Tibial artery (tissue), 4 donors: ENCODE measurements around the gene SLC39A10.

Experiments
- DNase-seq, 2 donors: peaks; one replicate each; pipeline ENCODE4 v3.0.0-alpha.2; 2019
- H3K27ac ChIP-seq, 2 donors: fragments of 200-600 bp; sonication (generic) in 1 of 2; 1 replicate in 1 of 2; 2 replicates in 1 of 2; pipeline ENCODE4 v1.5.1; 2018 to 2019; ENCODE audit warnings: mild to moderate bottlenecking in 1 of 2
- H3K27me3 ChIP-seq, 2 donors: fragments of 200-600 bp; sonication (generic) in 1 of 2; one replicate each; pipeline versions ENCODE4 v1.5.1 to v1.6.0; 2016 to 2019
- H3K36me3 ChIP-seq, 3 donors: fragments of 200-600 bp; sonication (generic) in 2 of 3; one replicate each; pipeline ENCODE4 v1.5.1; 2016 to 2019; ENCODE audit warnings: mild to moderate bottlenecking in 2 of 3
- H3K4me1 ChIP-seq, 4 donors: fragments of 200-600 bp; sonication (generic) in 2 of 4; 1 replicate in 3 of 4; 2 replicates in 1 of 4; pipeline ENCODE4 v1.5.1; 2016 to 2019
- H3K4me3 ChIP-seq, 2 donors: fragments of 200-600 bp; sonication (generic) in 1 of 2; 1 replicate in 1 of 2; 2 replicates in 1 of 2; pipeline ENCODE4 v1.5.1; 2018 to 2019; ENCODE audit warnings: mild to moderate bottlenecking in 2 of 2
- H3K9me3 ChIP-seq, 3 donors: fragments of 200-600 bp; sonication (generic) in 1 of 3; one replicate each; pipeline ENCODE4 v1.5.1; 2016 to 2019
- CTCF ChIP-seq, 2 experiments: fragments of 200-600 bp in 1 of 2; fragments of 450-650 bp in 1 of 2; IDR thresholded peaks; one replicate each; pipeline ENCODE4 v1.5.1; 2017 to 2019; ENCODE audit warnings: antibody characterized with exemption in 2 of 2, mild to moderate bottlenecking in 1 of 2, moderate library complexity in 1 of 2
- intact Hi-C: fragments of 100-400 bp; cut with DNase I; formaldehyde crosslinking; loops from one replicate; pipeline ENCODE4 v1.15.0; 2023; ENCODE audit warnings: low total_unique reads

The SLC39A10 gene

DNA sequence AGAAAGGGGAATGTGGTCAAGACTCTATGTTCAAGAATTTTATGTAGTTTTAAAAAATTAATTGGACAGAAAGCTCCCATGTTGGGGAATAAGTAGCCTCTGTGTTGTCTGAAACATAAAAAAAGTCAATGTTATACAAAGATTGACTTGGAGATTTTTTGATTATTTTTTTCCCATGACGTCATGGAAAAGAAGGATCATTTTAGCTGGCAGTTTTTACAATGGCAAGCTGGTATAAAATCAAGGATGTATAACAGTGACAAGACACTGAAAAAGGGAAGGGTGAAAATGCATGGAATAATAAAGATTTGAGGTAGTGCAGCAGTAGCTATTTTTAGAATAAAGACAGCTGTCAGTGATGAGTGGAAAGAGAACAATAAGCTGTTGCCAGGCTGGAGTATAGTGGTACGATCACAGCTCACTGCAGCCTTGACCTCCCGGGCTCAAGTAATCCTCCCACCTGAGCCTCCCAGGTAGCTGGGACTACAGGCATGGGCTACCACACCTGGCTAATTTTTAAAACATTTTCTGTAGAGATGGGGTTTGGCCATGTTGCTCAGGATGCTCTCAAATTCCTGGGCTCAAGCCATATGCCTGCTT lies 9.2 kb downstream of the SLC39A10 start:
- Histone ChIP-seq H3K27ac (no peak overlapping the region), H3K36me3 (no peaks in the 10 kb centered on the region), H3K4me3 (no peak overlapping the region), H3K4me1 (peaks cover 0 to 32% (median 0%) of the 10 kb centered on the region in 4 donors), H3K9me3 (no peaks in the 10 kb centered on the region), H3K27me3 (no peaks in the 10 kb centered on the region)
- TF ChIP-seq CTCF (IDR thresholded peaks at IDR 0.05) = no peak
- no peak for DNase-seq
- intact Hi-C loops = loop anchor here (10.0 kb wide), 1 partner anchor 261 kb away; no protein-coding TSS in a partner anchor

DNA sequence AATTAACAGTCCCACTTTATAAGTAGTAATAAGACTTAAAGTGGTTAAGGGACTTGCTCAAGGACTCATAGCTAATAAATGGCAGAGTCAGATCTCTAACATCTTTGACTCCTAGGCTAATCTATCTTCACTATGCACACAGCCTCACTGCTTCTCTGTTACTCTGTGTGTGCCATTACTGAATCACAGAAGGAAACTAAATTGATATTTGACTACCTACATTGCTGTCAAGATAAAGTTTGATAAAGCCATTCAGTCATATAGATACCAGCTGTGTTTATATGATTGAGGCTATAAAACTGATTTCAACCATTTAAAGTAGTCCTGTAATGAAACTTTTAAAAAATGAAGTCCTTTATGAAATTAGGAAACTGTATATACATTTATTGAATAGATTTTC lies 10.9 kb downstream of the SLC39A10 start:
- intact Hi-C loops = loop anchor here (10.0 kb wide), 1 partner anchor 263 kb away; no protein-coding TSS in a partner anchor
- TF ChIP-seq CTCF (IDR thresholded peaks at IDR 0.05) = no peak

GRCh38 chr2:195670191-195670590 lies 13.2 kb downstream of the SLC39A10 start:
- Histone ChIP-seq H3K27me3 (no peaks in the 10 kb centered on the region), H3K9me3 (no peaks in the 10 kb centered on the region), H3K4me1 (peaks cover 0 to 16% (median 0%) of the 10 kb centered on the region in 4 donors), H3K4me3 (no peak overlapping the region), H3K27ac (no peak overlapping the region), H3K36me3 (no peaks in the 10 kb centered on the region)
- TF ChIP-seq CTCF (IDR thresholded peaks at IDR 0.05) = no peak
- intact Hi-C loops = no loop called here
- DNase-seq = no peak

More for the DNA sequence above, 10.9 kb downstream of the SLC39A10 start:
- Histone ChIP-seq H3K36me3 (no peaks in the 10 kb centered on the region), H3K27ac (no peak overlapping the region), H3K4me1 (peaks cover 0 to 22% (median 0%) of the 10 kb centered on the region in 4 donors), H3K4me3 (no peak overlapping the region), H3K27me3 (no peaks in the 10 kb centered on the region), H3K9me3 (no peaks in the 10 kb centered on the region)
- no peak for DNase-seq

DNA sequence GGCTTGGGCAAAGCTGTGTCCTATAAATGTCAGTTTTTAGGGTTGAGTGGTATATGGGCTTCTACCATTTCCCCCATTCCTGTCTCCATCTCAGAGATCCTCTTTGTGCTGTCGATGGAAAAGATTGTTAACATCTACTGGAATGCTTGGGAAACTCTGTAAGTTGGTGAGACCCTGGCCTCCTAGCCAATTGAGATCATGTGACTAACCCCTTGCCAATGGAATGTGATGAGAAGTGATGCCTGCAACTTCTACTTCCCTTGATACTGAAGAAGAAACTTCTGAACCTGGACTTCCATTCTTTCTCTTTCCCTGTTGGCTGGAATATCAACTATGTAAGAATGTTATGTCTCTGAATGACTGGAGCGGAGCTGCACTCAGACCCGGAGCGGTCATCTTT lies 14.5 kb downstream of the SLC39A10 start:
- Histone ChIP-seq H3K4me1 (peaks cover 0 to 3% (median 0%) of the 10 kb centered on the region in 4 donors), H3K36me3 (no peaks in the 10 kb centered on the region), H3K4me3 (no peak overlapping the region), H3K27me3 (no peaks in the 10 kb centered on the region), H3K27ac (no peak overlapping the region), H3K9me3 (no peaks in the 10 kb centered on the region)
- TF ChIP-seq CTCF (IDR thresholded peaks at IDR 0.05) = no peak
- intact Hi-C loops = no loop called here
- no peak for DNase-seq

GRCh38 chr2:195672674-195673073 lies 15.6 kb downstream of the SLC39A10 start:
- DNase-seq = no peak
- intact Hi-C loops = no loop called here
- no peaks in the 10 kb centered on the region for H3K4me1 ChIP-seq
- TF ChIP-seq CTCF (IDR thresholded peaks at IDR 0.05) = no peak
- no peaks in the 10 kb centered on the region for H3K36me3 ChIP-seq
- no peaks in the 10 kb centered on the region for H3K27me3 ChIP-seq
- H3K9me3 ChIP-seq = no peaks in the 10 kb centered on the region
- no peak overlapping the region for H3K27ac ChIP-seq
- no peak overlapping the region for H3K4me3 ChIP-seq
